GM18511 (cell line): ENCODE measurements around the gene KDM7A.

Source experiments
- ATAC-seq: cut with Tn5 transposase; IDR thresholded peaks from one replicate; pipeline ENCODE4 v1.9.1; 2021; ENCODE audit warnings: mild to moderate bottlenecking, moderate library complexity; ENCODE audit not compliant: unreplicated experiment

KDM7A gene

GRCh38 chr7:140035400-140036223 lies 141.2 kb downstream of the KDM7A start:
- ATAC-seq, result no peak
